K562 (cell line): ENCODE results near the gene BTG2. TPM values are rescaled to one million over a fixed set of nuclear protein-coding genes. Genes with fewer than 3 reads are reported as not detected.

Experiments
- ASH1L ChIP-seq: fragments of 450-650 bp; IDR thresholded peaks from 2 replicates; pipeline ENCODE4 v1.6.1; 2018; ENCODE audit warnings: borderline replicate concordance, mild to moderate bottlenecking, low read depth; ENCODE audit not compliant: partially characterized antibody
- BCOR ChIP-seq: fragments of 450-650 bp; IDR thresholded peaks from 2 replicates; pipeline ENCODE4 v1.6.1; 2016
- CBFA2T3 ChIP-seq: fragments of 450-650 bp; IDR thresholded peaks from 2 replicates; pipeline ENCODE4 v1.6.1; 2017
- CBX2 ChIP-seq: fragments of 200-600 bp; sonication (generic); IDR thresholded peaks from one replicate; pipeline ENCODE4 v1.6.1; 2012; ENCODE audit warnings: mild to moderate bottlenecking, low read length, inconsistent platforms; ENCODE audit not compliant: insufficient read depth, poor library complexity, severe bottlenecking
- CREM ChIP-seq: IDR thresholded peaks from 2 replicates; pipeline ENCODE4 v1.6.1; 2014; ENCODE audit warnings: antibody characterized with exemption, low read depth
- EWSR1 ChIP-seq: fragments of 450-650 bp; IDR thresholded peaks from 2 replicates; pipeline ENCODE4 v1.6.1; 2018; ENCODE audit warnings: borderline replicate concordance, mild to moderate bottlenecking, low read depth, moderate library complexity; ENCODE audit not compliant: partially characterized antibody
- FOXA1 ChIP-seq: fragments of 450-650 bp; IDR thresholded peaks from 2 replicates; pipeline ENCODE4 v1.6.1; 2016; ENCODE audit warnings: mild to moderate bottlenecking, borderline replicate concordance
- GTF2B ChIP-seq: IDR thresholded peaks from 2 replicates; pipeline ENCODE4 v1.6.1; 2011; ENCODE audit not compliant: insufficient read length; ENCODE audit errors: extremely low read depth
- IRF1 ChIP-seq: sonication (generic); formaldehyde crosslinking; IDR thresholded peaks from 2 replicates; pipeline ENCODE4 v1.8.0; 2022; ENCODE audit warnings: missing genetic modification reagents, mild to moderate bottlenecking, borderline replicate concordance
- NCOA6 ChIP-seq: fragments of 450-650 bp; IDR thresholded peaks from 2 replicates; pipeline ENCODE4 v1.6.1; 2017; ENCODE audit warnings: mild to moderate bottlenecking
- PPARD ChIP-seq: fragments of 250-450 bp; sonication (Bioruptor Pico); IDR thresholded peaks from 2 replicates; pipeline ENCODE4 v1.8.0; 2022; ENCODE audit warnings: inconsistent platforms, mild to moderate bottlenecking, moderate library complexity
- PTTG1 ChIP-seq: fragments of 450-650 bp; IDR thresholded peaks from 2 replicates; pipeline ENCODE4 v1.6.1; 2016; ENCODE audit warnings: low read depth, mild to moderate bottlenecking, missing genetic modification characterization, missing compliant biosample characterization
- SMARCB1 ChIP-seq: IDR thresholded peaks from 2 replicates; pipeline ENCODE4 v1.6.1; 2011; ENCODE audit warnings: improper control_type of control experiment, low read depth; ENCODE audit not compliant: insufficient read length
- TBL1XR1 ChIP-seq, 2 experiments: IDR thresholded peaks; 2 replicates each; pipeline ENCODE4 v1.6.1; 2012; ENCODE audit warnings: improper control_type of control experiment in 2 of 2, low read length in 2 of 2, mild to moderate bottlenecking in 1 of 2
- ZBED1 ChIP-seq: IDR thresholded peaks from 2 replicates; pipeline ENCODE4 v1.6.1; 2014
- ZNF165 ChIP-seq: fragments of 250-450 bp; sonication (Bioruptor Pico); IDR thresholded peaks from 2 replicates; pipeline ENCODE4 v1.4.0; 2020; ENCODE audit warnings: borderline replicate concordance
- ZNF24 ChIP-seq: fragments of 450-650 bp; IDR thresholded peaks from 2 replicates; pipeline ENCODE4 v1.6.1; 2016
- ZNF699 ChIP-seq: fragments of 250-450 bp; sonication (Bioruptor Pico); IDR thresholded peaks from 2 replicates; pipeline ENCODE4 v1.8.0; 2021; ENCODE audit warnings: mild to moderate bottlenecking, moderate library complexity; ENCODE audit not compliant: insufficient replicate concordance
- ZNF785 ChIP-seq: fragments of 250-450 bp; sonication (Bioruptor Pico); IDR thresholded peaks from 2 replicates; pipeline ENCODE4 v1.4.0; 2020; ENCODE audit warnings: mild to moderate bottlenecking
- polyA plus RNA-seq, 8 experiments: library from polyadenylated mRNA; depleted of rRNA in 4 of 8; stranded (reverse) in 5 of 8; unstranded in 3 of 8; fragments of >200 nt; fragmentation: Nextera tagmentation in 2 of 8; fragmentation: Illumina TruSeq in 1 of 8; extraction: Ambion mirVana in 2 of 8; extraction: Trizol in 1 of 8; gene quantifications; 2 replicates each; pipeline versions ENCODE4 v1.2.1 to v1.2.3, GENCODE V29; 2011 to 2014; ENCODE audit warnings: inconsistent platforms in 1 of 8, missing spikeins in 1 of 8
- total RNA-seq, 7 experiments: library from RNA; depleted of rRNA in 6 of 7; stranded (reverse); fragments of >200 nt in 6 of 7; fragmentation: Illumina TruSeq in 2 of 7; extraction: Trizol in 2 of 7; gene quantifications; 2 replicates each; pipeline versions ENCODE4 v1.2.1 to v1.2.3, GENCODE V29; 2011 to 2021; ENCODE audit warnings: low replicate concordance in 1 of 7
- TF ChIP-seq, protein P1 (sequence below): fragments of 450-650 bp; formaldehyde crosslinking; IDR thresholded peaks from 2 replicates; pipeline ENCODE4 v1.4.0; 2020; ENCODE audit warnings: mild to moderate bottlenecking, moderate library complexity
- TF ChIP-seq, protein P2 (sequence below): fragments of 450-650 bp; formaldehyde crosslinking; IDR thresholded peaks from 2 replicates; pipeline ENCODE4 v1.4.0; 2022; ENCODE audit warnings: missing genetic modification characterization
- TF ChIP-seq, protein P3 (sequence below): fragments of 450-650 bp; conservative IDR thresholded peaks from 2 replicates; pipeline ENCODE4 v1.6.1; 2016; ENCODE audit warnings: missing genetic modification characterization, low read depth, mild to moderate bottlenecking, control low read depth, missing compliant biosample characterization

Gene BTG2
- total and polyA plus RNA-seq, 9 of the 15 experiments (the other 6 are each of a cell fraction or from before 2014, with no cell fraction given) = 2.3 to 41.9 (median 8.7) TPM

DNA sequence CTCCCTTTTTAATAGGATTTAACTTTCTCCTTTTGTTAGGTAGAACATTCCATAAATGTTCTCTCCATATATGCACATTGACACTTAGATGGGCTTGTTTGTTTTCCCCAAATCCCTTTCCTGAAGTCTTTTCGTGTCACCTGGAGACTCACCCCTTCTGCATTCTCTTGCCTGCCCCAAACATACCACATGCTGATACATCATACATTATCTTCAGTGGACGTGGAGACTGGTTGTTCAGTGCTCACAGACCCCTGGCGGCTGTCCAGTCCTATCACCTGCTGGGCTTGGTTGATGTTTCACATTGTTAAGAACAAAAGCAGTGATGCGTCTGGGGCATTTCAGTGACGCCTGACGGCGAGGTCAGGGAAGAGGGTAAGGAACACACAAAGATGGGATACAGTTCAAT lies 23.4 kb downstream of the BTG2 start (continued):
- TF ChIP-seq NCOA6 (no peak), ASH1L (no peak), PPARD (CRISPR knock-in tag) (no peak), GTF2B (no peak), ZNF699 (CRISPR knock-in tag) (no peak), PTTG1 (tag) (no peak), SMARCB1 (no peak), ZNF24 (no peak), TBL1XR1 (IDR thresholded peaks at IDR 0.05; ENCODE audit: low read length in 2 of 2) (no peak), ZBED1 (no peak), ZNF165 (CRISPR knock-in tag) (no peak), FOXA1 (no peak), ZNF785 (CRISPR knock-in tag) (no peak), BCOR (no peak), CBFA2T3 (peak; percentile 20; the same call in 1 of the 2 replicates), IRF1 (CRISPR knock-in tag) (no peak), EWSR1 (no peak), CREM (0 out of 2 replicates have a peak, but pooled peaks have one; percentile 24), CBX2 (no peak)
- TF ChIP-seq, protein P1, sequence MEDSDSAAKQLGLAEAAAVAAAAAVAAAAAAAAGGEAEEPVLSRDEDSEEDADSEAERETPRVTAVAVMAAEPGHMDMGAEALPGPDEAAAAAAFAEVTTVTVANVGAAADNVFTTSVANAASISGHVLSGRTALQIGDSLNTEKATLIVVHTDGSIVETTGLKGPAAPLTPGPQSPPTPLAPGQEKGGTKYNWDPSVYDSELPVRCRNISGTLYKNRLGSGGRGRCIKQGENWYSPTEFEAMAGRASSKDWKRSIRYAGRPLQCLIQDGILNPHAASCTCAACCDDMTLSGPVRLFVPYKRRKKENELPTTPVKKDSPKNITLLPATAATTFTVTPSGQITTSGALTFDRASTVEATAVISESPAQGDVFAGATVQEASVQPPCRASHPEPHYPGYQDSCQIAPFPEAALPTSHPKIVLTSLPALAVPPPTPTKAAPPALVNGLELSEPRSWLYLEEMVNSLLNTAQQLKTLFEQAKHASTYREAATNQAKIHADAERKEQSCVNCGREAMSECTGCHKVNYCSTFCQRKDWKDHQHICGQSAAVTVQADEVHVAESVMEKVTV (CRISPR knock-in tag) = peak; percentile 51
- TF ChIP-seq, protein P2, sequence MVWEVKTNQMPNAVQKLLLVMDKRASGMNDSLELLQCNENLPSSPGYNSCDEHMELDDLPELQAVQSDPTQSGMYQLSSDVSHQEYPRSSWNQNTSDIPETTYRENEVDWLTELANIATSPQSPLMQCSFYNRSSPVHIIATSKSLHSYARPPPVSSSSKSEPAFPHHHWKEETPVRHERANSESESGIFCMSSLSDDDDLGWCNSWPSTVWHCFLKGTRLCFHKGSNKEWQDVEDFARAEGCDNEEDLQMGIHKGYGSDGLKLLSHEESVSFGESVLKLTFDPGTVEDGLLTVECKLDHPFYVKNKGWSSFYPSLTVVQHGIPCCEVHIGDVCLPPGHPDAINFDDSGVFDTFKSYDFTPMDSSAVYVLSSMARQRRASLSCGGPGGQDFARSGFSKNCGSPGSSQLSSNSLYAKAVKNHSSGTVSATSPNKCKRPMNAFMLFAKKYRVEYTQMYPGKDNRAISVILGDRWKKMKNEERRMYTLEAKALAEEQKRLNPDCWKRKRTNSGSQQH = no peak
- TF ChIP-seq, protein P3, sequence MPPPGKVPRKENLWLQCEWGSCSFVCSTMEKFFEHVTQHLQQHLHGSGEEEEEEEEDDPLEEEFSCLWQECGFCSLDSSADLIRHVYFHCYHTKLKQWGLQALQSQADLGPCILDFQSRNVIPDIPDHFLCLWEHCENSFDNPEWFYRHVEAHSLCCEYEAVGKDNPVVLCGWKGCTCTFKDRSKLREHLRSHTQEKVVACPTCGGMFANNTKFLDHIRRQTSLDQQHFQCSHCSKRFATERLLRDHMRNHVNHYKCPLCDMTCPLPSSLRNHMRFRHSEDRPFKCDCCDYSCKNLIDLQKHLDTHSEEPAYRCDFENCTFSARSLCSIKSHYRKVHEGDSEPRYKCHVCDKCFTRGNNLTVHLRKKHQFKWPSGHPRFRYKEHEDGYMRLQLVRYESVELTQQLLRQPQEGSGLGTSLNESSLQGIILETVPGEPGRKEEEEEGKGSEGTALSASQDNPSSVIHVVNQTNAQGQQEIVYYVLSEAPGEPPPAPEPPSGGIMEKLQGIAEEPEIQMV (tag) = no peak
